ENCODE results near the gene SMIM17. TPM values are rescaled to one million over a fixed set of nuclear protein-coding genes. Genes with fewer than 3 reads are reported as not detected.
A peak's percentile ranks its signal among the peaks of the same experiment; 100 is the strongest.

Gene SMIM17
- polyA plus RNA-seq, 3 donors: not detected

- Histone ChIP-seq H3K9me3 (replicated peaks in 1 of 2; ENCODE audit: control insufficient read depth in 1 of 2, insufficient read depth in 1 of 2, low read length in 2 of 2) (peaks cover 76 to 100% of the 10 kb centered on the region in 2 donors), H3K27me3 (ENCODE audit: control insufficient read depth in 2 of 2, insufficient read depth in 2 of 2, low read length in 2 of 2) (no peaks in the 10 kb centered on the region), H3K4me1 (ENCODE audit: control insufficient read depth in 1 of 2, insufficient read depth in 2 of 2, low read length in 2 of 2) (no peaks in the 10 kb centered on the region), H4K20me1 (ENCODE audit: insufficient read depth, low read length) (no peaks in the 10 kb centered on the region), H3K4me3 (replicated peaks in 1 of 3; ENCODE audit: low read depth in 2 of 3, low read length in 3 of 3) (no peak overlapping the region), H3K27ac (ENCODE audit: low read depth in 1 of 2, low read length in 2 of 2) (no peak overlapping the region), H2AFZ (ENCODE audit: insufficient read depth, low read depth, low read length, poor library complexity, severe bottlenecking) (no peak overlapping the region), H3K36me3 (replicated peaks in 1 of 2; ENCODE audit: control insufficient read depth in 1 of 2, insufficient read depth in 2 of 2, low read length in 2 of 2) (peaks cover 0 to 31% of the 10 kb centered on the region in 2 donors), H3K79me2 (ENCODE audit: insufficient read depth, low read length) (no peaks in the 10 kb centered on the region), H3K9ac (ENCODE audit: insufficient read depth, low read length, poor library complexity, severe bottlenecking) (no peak overlapping the region), H3K4me2 (replicated peaks; ENCODE audit: extremely low read depth, low read length, poor library complexity, severe bottlenecking) (no peak overlapping the region)
- no peak overlapping the region for H3K4me3 Mint-ChIP-seq
- WGBS (ENCODE audit: insufficient coverage): 100% methylated on average over 2 of the region's 8 CpGs
- H3K9me3 Mint-ChIP-seq: peaks cover 41 to 88% (median 79%) of the 10 kb centered on the region in 7 donors
- intact Hi-C loops (cut with micrococcal nuclease): no loop called here
- DNase-seq: no peak
- H3K4me1 Mint-ChIP-seq: no peaks in the 10 kb centered on the region
- H3K27ac Mint-ChIP-seq: no peak overlapping the region
- H3K36me3 Mint-ChIP-seq: peaks cover 8 to 15% of the 10 kb centered on the region in 2 donors
- H3K27me3 Mint-ChIP-seq (ENCODE audit: low read depth in 3 of 3): peaks cover 0 to 2% (median 0%) of the 10 kb centered on the region in 3 donors
- no peak for TF ChIP-seq CTCF (IDR thresholded peaks at IDR 0.05)
These were observed 34.5 kb upstream of the SMIM17 start for GRCh38 chr19:56608274-56608964.

- no peaks in the 10 kb centered on the region for H3K4me1 Mint-ChIP-seq
- H3K9me3 ChIP-seq (replicated peaks in 1 of 2; ENCODE audit: control insufficient read depth in 1 of 2, insufficient read depth in 1 of 2, low read length in 2 of 2): peaks cover 61 to 100% of the 10 kb centered on the region in 2 donors
- no peaks in the 10 kb centered on the region for H4K20me1 ChIP-seq (ENCODE audit: insufficient read depth, low read length)
- H3K4me3 Mint-ChIP-seq: no peak overlapping the region
- no peak for TF ChIP-seq CTCF (IDR thresholded peaks at IDR 0.05)
- H3K36me3 Mint-ChIP-seq: peaks cover 6 to 19% of the 10 kb centered on the region in 2 donors
- no peaks in the 10 kb centered on the region for H3K27me3 ChIP-seq (ENCODE audit: control insufficient read depth in 2 of 2, insufficient read depth in 2 of 2, low read length in 2 of 2)
- WGBS (ENCODE audit: insufficient coverage): 54% methylated on average over 3 of the region's 8 CpGs
- no peak overlapping the region for H3K4me2 ChIP-seq (replicated peaks; ENCODE audit: extremely low read depth, low read length, poor library complexity, severe bottlenecking)
- peak overlapping the region in 1 of 3 experiments; percentile 24 for H3K4me3 ChIP-seq (replicated peaks in 1 of 3; ENCODE audit: low read depth in 2 of 3, low read length in 3 of 3)
- no peak overlapping the region for H3K9ac ChIP-seq (ENCODE audit: insufficient read depth, low read length, poor library complexity, severe bottlenecking)
- no peak overlapping the region for H3K27ac ChIP-seq (ENCODE audit: low read depth in 1 of 2, low read length in 2 of 2)
- peaks cover 57 to 87% (median 80%) of the 10 kb centered on the region in 7 donors for H3K9me3 Mint-ChIP-seq
- H2AFZ ChIP-seq (ENCODE audit: insufficient read depth, low read depth, low read length, poor library complexity, severe bottlenecking): no peak overlapping the region
- H3K79me2 ChIP-seq (ENCODE audit: insufficient read depth, low read length): no peaks in the 10 kb centered on the region
- intact Hi-C loops (cut with micrococcal nuclease): no loop called here
- peaks cover 0 to 35% of the 10 kb centered on the region in 2 donors for H3K36me3 ChIP-seq (replicated peaks in 1 of 2; ENCODE audit: control insufficient read depth in 1 of 2, insufficient read depth in 2 of 2, low read length in 2 of 2)
- DNase-seq: no peak
- no peak overlapping the region for H3K27ac Mint-ChIP-seq
- H3K27me3 Mint-ChIP-seq (ENCODE audit: low read depth in 3 of 3): peaks cover 0 to 2% (median 0%) of the 10 kb centered on the region in 3 donors
- H3K4me1 ChIP-seq (ENCODE audit: control insufficient read depth in 1 of 2, insufficient read depth in 2 of 2, low read length in 2 of 2): no peaks in the 10 kb centered on the region
These were observed 31.7 kb upstream of the SMIM17 start for GRCh38 chr19:56611288-56611687.

Data from CD14-positive monocyte (primary cell).